Mammary epithelial cell (primary cell): ENCODE measurements around the gene TMEM143.

ENCODE experiments used
- EZH2 ChIP-seq: IDR thresholded peaks from 2 replicates; pipeline ENCODE4 v1.6.1; 2012; ENCODE audit warnings: low read length, inconsistent platforms, borderline replicate concordance
- TF ChIP-seq, protein P1 (sequence below), 2 donors: IDR thresholded peaks in 1 of 2; conservative IDR thresholded peaks in 1 of 2; 2 replicates each; pipeline ENCODE4 v1.5.1; 2011 to 2012; ENCODE audit warnings: inconsistent platforms in 2 of 2, low read length in 2 of 2, mild to moderate bottlenecking in 2 of 2, control low read depth in 1 of 2, low read depth in 1 of 2; ENCODE audit not compliant: insufficient read depth in 1 of 2; ENCODE audit errors: extremely low read depth in 1 of 2

DNA sequence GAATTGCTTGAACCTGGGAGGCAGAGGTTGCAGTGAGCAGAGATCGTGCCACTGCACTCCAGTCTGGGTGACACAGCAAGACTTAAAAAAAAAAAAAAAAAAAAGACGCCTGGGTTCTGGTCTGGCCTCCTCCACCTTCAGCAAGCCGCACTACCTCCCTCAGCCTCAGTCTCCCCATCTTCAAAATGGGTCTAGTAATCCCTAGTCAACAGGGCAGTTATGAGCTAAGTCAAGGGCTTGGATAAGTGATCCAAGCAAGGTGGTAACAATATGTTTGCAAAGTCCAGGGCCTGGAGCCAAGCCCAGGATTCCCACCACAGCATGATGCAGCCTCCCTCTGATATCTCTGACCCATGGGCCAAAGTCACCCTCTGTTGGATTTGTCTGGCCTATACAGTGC, 23.2 kb upstream of the TMEM143 start:
- TF ChIP-seq, protein P1, sequence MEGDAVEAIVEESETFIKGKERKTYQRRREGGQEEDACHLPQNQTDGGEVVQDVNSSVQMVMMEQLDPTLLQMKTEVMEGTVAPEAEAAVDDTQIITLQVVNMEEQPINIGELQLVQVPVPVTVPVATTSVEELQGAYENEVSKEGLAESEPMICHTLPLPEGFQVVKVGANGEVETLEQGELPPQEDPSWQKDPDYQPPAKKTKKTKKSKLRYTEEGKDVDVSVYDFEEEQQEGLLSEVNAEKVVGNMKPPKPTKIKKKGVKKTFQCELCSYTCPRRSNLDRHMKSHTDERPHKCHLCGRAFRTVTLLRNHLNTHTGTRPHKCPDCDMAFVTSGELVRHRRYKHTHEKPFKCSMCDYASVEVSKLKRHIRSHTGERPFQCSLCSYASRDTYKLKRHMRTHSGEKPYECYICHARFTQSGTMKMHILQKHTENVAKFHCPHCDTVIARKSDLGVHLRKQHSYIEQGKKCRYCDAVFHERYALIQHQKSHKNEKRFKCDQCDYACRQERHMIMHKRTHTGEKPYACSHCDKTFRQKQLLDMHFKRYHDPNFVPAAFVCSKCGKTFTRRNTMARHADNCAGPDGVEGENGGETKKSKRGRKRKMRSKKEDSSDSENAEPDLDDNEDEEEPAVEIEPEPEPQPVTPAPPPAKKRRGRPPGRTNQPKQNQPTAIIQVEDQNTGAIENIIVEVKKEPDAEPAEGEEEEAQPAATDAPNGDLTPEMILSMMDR (conservative IDR thresholded peaks at IDR 0.05 in 1 of 2, IDR thresholded peaks at IDR 0.05 in 1 of 2; ENCODE audit: extremely low read depth in 1 of 2, insufficient read depth in 1 of 2, low read depth in 1 of 2, low read length in 2 of 2) = no peak
- no peak for TF ChIP-seq EZH2
